GM12872 (cell line): Measurements from ENCODE around the gene ARG1.

ENCODE experiments used
- TF ChIP-seq, protein P1 (sequence below): IDR thresholded peaks from 3 replicates; pipeline ENCODE4 v1.5.1; 2011; ENCODE audit warnings: low read depth, mild to moderate bottlenecking, low read length, moderate library complexity; ENCODE audit not compliant: insufficient read depth

The ARG1 gene

DNA sequence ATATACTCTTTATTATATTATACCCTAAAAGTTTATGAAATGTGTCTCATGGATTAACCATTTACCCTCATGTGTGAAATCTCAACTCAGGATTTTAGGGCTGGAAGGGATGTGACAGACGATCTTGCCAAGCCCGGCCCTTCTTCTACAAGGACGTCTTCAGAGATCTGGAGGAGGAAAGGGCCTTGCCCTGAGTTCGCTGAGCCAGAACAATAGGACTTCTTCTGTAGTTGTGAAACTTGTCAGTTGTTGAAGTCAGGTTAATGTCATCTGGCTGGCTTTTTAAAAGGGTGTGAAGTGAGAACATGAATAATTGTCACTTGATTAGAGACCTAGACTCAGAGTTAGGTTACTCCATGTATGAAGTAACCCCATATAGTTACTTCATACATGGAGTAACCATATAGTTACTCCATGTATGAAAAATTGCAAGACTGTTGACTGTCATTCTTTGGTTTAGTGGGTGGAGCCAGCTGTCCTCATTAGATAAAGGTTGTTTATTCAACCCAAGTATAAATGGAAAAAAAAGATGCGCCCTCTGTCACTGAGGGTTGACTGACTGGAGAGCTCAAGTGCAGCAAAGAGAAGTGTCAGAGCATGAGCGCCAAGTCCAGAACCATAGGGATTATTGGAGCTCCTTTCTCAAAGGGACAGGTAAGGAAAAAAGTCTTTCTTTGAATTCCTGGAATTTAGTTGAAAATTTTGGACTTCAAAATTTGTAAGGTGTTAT is at the start of gene ARG1:
Gene ARG1, plus strand, starts transcription at position 541 of the 730 bp plus-strand sequence. Its CDS starts 57 bp downstream, at position 598.
- TF ChIP-seq, protein P1, sequence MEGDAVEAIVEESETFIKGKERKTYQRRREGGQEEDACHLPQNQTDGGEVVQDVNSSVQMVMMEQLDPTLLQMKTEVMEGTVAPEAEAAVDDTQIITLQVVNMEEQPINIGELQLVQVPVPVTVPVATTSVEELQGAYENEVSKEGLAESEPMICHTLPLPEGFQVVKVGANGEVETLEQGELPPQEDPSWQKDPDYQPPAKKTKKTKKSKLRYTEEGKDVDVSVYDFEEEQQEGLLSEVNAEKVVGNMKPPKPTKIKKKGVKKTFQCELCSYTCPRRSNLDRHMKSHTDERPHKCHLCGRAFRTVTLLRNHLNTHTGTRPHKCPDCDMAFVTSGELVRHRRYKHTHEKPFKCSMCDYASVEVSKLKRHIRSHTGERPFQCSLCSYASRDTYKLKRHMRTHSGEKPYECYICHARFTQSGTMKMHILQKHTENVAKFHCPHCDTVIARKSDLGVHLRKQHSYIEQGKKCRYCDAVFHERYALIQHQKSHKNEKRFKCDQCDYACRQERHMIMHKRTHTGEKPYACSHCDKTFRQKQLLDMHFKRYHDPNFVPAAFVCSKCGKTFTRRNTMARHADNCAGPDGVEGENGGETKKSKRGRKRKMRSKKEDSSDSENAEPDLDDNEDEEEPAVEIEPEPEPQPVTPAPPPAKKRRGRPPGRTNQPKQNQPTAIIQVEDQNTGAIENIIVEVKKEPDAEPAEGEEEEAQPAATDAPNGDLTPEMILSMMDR, result no peak

DNA sequence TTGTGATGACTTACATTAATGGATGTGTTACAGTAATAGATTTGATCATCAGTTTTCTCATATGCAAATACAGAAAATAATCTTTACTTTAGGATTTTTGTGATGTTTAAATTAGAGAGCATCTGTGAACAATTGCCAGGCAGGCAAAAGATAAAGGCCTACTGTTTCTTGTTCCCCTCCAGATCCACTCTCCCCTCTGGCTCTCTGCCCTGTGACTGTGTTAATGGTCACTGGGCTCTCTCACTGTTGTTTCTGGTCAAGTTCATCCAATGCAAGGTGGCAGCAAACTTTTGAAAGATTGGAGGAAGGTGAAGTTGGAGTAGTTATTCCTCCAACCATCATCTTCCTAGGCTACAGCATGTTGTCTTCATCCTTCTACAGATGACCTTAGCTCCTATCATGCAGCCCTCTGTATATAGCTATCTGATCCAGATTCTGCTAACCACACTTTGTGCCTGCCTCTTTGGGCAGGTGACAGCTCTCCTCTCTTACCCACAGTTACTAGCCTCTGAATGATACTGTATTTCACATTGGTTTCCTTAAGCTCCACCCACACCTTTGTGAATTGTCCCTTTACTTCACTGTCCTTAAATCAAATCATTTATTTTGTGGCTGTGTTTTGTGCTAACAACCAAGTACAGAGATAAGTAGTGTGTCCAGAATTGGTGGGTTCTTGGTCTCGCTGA is 48.9 kb upstream of the ARG1 start:
- TF ChIP-seq, protein P1, result no peak

DNA sequence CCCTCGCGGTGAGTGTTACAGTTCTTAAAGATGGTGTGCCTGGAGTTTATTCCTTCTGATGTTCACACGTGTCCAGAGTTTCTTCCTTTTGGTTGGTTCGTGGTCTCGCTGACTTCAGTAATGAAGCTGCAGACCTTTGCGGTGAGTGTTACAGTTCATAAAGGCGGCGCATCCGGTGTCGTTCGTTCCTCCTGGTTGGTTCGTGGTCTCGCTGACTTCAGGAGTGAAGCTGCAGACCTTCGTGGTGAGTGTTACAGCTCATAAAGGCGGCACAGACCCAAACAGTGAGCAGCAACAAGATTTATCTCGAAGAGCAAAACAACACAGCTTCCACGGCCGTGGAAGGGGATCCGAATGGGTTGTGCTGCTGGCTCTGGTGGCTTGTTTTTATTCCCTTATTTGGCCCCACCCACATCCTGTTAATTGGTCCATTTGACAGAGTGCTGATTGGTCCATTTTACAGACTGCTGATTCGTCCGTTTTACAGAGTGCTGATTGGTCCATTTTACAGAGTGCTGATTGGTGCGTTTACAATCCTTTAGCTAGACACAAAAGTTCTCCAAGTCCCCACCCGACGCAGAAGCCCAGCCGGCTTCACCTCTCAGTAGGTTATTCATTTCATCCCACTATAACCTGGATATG is 48.2 kb upstream of the ARG1 start:
- TF ChIP-seq, protein P1, result no peak

DNA sequence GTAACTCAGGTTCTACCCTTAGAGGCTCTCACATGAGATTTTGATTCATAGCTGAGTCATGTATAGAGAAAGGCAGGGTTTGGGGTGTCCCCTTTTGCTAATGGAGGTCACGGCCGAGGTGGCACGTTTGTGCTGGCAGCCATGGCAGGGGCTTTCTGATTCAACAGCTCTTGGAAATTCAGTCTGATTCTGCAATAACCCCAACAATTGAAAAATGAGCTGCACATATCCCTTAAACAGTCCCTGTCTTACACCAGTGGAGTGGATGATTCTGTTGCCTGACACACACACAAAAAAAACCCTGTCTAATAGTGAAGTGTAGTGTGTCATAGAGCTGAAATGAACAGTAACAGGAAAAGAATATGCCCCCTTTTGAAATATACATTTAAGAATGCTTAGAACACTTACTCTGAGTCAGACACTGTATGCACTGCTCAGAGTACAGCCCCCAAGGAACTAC is 40.4 kb upstream of the ARG1 start:
- TF ChIP-seq, protein P1, result no peak

DNA sequence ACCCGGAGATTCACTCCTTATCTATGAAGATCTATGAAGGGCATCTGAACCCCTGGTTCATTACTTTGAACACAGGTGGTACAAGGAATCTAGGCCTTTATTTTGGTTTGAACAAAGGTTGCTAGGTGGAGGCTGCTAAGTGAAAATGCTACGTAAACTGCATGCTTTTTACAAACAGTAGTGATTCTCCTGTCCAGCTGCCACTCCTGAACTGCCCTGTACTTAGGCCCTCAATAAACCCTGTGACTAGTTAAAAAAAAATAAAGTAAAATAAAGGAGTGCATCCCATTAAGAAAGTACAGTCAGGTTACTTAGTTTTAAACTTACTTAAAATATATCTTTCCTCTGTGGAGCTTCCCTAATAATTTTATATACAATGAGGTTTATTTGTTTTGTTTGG is 27.7 kb upstream of the ARG1 start:
- TF ChIP-seq, protein P1, result no peak

DNA sequence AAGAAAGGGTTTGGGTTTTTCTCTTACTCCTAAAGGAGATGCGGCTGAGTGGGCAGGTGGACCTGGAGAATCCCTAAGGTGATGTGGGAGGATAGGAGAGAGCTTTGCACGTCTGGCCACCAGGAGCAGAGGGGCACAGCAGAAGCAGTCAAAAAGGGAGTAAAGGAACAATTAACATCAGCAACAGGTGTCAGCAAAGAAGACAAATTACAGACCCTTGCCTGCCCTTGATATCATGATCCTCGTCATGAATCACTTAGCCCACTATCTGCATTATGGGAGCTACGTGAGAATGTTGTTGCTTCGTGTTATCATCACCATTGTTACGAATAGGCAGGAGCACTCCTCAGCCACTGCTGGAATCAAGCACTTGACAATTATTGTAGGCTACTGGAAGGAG is 25.5 kb upstream of the ARG1 start:
- TF ChIP-seq, protein P1, result no peak

DNA sequence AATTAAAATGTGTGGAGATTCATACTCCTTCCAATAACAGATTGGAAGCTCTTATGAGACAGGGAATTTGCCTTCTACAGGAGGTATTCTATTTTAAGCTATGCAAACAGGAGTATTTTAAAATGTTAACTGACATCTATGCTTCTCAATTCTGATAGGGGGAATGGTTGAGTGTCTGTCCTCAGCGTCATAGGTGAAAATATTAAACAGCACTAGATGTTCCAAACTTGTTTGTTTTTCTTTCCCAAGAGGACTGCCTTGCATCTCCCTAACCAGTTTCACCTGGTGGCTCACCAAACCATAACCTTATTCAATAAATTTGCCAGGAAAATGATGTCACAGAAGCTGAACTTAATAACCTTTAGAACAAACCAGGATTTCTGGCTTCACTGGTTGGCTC is 24.6 kb upstream of the ARG1 start:
- TF ChIP-seq, protein P1, result no peak
